Measurements from ENCODE around the gene KCND2.

The KCND2 gene

DNA sequence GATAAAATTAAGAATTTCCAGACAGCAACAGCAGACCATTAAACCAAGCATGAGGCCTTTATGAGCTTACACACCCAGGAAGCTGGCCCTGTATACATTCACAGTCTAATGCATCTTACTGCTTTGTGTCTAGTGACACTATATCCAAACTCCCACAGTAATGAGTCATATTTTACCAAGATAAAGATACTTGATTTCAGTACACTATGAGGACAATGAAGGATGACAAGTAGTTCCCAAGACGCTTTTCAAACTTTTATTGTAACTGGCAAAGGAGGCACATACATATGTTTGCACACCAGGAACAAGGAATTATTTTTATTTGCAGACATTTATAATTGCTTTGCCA, 437.0 kb downstream of the KCND2 start:
- no peak for DNase-seq

DNA sequence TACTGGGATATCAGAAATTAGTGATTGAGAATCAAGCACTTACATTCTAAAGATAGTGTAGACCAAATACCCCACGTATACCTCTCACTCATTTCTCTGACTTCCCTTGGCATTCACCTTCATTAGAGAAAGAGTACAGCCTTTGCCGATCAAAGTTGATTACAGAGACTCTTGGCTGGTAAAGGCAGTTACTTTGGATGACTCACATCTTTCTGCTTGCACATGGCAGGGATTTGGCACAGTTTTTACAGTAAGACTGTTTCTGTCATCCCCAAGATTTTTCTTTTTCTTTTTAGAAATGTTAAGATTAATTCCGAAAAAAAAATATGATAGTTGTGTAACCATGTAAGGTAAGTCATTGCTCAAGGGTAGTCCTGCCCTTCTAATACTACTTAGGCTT, 442.0 kb downstream of the KCND2 start:
- DNase-seq: no peak

DNA sequence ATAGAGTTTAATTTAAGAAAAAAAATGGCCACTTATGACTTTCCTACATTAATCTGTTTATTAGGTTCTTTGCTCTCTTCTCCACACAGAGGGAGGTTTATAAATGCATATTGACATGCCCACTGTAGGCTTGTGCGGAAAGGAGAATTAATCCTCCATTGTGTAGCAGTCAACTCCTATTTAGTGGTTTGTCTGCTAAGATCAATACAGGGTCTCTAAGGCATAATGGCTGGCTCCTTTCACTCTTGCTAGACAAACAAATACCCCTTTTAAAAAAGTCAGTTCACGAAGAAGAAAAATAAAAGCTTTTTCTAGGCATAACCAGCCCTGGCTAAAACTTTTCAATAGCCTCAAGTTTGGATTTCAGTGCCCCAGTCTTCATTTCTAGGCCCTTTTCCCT, 443.3 kb downstream of the KCND2 start:
- DNase-seq: no peak

DNA sequence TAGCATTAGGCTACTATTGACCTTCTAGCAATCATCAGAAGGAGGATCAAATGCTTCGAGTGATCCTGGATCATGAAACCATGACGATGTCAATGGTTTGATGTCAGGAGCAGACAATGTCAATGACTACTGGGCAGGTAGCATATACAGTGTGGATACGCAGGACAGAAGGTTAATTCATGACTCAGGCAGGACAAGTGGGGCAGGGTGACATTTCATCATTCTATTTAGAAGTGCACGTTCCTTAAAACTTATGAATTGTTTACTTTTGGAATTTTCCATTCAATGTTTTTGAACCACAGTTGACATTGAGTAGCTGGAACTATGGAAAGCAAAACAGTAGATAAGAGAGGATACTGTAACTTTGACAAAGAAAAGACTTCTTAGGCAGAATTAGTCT, 444.2 kb downstream of the KCND2 start:
- no peak for DNase-seq

DNA sequence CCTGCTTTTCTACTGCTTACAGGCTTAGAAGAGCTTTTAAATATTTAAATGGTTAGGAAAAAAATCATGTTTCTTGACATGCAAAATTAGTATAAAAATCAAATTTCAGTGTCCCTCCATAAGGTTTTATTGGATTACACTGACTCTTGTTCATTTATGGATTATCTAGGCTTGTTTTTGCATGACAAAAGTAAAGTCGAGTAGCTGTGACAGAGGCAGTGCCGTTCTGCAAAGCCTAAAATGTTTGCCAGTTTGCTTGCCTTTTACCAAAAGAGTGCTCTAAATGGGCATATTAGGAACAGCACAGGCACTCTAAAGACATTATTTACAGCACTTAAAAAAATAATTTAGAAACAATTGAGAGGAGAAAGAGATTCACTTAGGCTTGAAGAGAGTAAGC, 445.4 kb downstream of the KCND2 start:
- no peak for DNase-seq

DNA sequence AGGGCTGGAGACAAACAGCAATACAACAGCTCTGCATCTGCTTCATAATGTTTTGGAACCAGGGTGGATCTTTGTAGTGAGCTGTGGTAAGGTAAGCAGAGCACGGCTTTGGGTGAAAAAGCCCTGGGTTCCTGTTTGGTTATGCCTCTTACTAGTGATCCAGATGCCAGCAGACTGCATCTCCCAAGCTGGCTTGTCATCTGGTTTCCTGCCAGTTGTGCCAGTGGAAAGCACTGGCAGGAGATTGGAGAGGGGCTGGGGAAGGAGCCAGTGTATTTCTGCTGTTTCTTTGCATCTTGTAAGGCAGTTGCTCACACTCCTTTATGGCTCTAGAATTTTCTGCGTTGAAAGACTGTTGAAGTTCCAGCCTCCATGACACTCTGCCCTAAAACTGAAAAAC, 447.3 kb downstream of the KCND2 start:
- DNase-seq: no peak

DNA sequence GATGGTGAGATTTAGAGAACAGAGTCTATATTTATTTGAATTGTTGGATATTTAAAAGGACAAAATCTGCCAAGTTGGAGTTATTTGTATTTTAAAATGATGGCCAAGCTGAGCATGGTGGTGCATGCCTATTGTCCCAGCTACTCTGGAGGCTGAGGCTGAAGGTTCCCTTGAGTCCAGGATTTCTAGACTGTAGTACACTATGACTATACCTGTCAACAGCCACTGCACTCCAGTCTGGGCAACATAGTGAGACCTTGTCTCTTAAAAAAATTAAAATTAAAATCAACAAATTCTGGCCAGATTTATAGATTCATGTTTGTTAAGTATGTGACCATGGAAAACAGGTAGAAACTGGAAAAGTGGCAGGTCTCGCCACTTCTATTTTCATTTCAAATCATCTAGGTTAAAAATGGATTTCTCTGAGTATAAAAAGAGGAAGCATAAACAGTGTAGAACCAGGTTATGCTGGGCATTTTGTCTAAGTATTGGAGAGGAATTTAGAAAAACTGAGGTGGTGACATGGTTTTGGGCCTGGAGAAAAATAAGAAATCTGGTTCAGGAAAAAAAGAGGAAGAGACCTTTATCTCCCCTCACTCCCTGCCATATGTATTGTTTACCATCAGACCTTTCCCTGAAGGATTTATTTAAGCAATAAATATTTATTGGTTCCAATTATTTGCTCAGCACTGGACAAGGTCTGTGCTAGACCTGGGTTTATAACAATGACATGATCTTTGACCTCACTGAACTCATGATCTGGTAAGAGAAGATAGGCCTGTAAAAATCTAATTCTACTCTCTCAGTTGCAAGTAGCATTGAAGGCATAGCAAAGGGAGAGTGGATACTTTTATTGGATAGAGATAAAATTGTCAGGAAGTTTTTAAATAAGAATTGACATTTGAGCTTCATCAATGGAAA, 450.8 kb downstream of the KCND2 start:
- no peak for DNase-seq

DNA sequence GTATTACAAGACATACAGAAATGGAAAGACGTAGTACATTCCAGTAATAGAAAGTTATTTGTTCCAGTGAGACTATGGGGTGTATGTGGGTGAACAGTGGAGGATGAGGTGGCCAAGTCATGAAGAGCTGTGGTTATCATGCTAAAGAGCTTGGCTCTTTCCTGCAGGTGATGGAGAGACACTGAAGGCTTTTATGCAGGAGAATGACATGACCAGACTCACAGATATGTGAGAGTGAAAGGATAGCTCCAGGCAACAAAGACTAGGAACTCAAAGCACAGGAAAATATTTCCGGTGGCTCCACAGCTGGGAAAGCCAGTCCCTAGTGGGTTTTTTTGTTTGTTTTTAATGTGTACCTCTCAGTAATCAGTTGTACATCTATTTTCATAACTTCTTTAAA, 451.5 kb downstream of the KCND2 start:
- DNase-seq: no peak

DNA sequence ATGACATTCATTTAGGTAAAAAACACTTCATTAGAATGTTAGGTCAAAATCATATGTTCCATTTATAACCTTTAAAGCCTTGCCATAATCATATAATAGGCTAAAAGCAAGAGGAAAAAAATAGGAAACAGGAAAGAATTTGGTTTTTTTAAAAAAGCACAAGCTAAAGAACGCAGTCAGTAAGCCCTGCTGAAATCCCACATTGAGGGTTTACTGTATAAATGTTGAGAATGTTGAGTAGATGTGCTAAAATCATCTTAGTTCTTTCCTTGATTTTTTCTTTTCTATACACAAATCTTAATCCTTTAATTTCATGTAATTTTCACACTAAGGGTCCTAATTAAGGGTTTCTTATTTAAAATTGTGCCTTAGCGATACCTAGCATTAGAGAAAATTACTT, 452.0 kb downstream of the KCND2 start:
- no peak for DNase-seq

DNA sequence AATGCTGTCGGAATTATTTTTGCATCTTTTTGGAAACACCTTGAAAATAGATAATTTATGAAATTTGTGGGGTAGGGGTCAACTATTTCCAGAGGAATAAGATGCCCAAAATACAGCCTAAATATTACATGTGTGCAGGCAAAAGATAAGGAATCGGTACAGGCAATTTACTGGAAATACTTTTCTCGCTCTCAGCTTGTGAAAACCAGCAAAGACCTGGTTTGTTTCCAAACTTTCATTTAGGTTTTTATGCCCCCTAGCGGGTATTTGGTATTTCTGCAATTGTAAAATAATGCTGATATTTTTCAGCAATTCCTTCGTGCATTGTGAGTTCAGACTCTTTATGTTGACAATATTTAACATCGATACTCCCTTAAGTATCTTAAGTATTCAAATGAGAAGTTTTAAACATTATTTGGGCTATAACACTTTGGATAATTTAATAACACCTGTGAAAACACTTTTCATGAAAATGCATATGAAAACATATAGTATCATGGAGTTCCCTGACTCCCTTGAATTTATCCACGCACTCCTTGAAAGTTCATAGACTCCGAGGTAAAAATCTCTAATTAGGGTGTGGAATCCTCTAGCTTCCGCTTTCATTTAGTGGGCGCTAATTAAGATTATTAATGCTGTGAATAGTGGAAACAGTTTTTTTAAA, 452.5 kb downstream of the KCND2 start:
- DNase-seq: no peak

DNA sequence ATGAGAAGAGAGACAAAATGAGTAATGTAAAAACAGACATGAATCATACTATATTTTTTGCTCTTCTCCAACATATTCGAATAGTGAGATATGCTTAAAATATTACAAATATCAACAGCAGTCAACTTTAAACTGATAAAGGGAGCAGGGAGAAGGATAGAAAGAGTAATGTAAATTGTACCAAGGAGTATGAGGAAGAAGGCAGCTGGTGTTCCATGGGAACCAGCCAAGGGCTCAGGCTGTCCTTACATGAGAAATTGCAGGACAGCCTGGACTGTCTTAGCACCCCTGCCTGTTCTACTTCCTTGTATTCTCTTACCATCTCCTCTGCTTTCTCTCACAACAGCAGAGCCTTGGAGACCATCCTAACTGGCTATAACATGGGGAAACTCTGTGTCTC, 456.3 kb downstream of the KCND2 start:
- DNase-seq: no peak

DNA sequence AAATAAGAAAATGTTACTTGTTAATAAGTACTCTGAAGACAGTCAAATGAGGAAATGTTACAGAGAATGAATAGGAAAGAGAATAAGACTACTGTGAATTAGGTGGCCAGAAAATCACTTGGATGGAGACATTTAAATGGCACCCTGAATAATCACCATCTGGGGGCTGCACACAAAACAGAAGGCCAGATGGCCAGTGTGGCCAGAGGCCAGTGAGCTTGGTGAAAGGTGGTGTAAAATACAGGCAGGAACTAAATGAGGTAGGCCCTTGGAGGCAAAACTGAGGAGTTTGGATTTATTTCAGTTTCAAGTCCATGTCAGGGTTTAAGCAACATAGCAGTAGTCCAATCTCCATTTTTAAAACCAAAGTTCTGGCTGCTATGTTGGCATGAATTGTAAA, 458.3 kb downstream of the KCND2 start:
- DNase-seq: no peak

DNA sequence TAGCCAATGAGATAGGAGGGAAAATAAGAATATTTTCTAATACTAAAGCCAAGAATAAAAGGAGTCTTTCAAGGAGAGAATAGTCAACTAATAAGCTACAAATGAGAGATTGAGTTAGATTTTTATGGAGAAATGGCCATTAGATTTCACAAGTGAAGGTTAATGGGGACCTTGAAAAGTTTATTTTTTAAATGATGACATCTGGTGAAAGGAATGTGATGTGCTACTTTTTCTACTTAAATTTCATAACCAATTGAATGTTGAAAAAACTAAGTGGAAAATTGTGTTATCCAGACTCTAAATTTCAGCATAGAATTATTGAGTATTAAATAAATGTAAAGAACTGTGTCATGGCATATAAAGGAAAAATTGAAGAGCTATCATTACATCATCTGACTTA, 459.3 kb downstream of the KCND2 start:
- no peak for DNase-seq

DNA sequence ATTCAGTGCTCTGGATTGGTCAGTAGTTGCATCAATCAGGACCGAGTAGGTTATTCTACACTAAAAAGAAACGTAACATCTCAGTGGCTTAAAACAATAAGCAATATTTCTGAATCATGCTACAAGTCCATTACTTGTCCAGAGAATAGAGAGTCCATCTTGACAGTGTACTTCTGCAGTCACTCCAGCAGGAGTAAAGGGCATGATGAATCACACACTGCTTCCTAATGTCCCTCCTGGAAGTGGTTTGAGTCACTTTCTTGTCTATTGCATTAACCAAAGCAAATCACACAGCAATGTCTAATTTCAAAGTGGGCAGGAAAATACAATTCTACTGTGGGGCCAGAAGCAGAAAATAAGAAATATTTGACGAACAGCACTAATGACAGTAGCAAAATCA, 460.2 kb downstream of the KCND2 start:
- DNase-seq: no peak

DNA sequence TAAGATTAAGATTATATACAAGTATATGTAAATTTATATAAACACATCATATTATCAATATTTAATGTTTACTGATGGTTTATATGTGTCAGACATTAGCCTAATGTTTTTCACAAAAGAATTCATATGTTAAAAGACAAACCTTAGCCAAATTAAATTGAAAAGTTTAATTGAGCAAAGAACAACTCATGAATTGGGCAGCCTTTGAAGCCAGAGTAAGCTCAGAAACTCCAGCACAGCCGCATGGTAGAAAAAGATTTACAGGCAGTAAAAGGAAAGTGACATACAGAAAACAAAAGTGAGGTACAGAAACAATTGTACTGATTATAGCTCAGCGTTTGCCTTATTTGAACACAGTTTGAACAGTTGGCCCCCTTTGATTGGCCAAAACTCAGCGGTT, 460.9 kb downstream of the KCND2 start:
- DNase-seq: no peak

DNA sequence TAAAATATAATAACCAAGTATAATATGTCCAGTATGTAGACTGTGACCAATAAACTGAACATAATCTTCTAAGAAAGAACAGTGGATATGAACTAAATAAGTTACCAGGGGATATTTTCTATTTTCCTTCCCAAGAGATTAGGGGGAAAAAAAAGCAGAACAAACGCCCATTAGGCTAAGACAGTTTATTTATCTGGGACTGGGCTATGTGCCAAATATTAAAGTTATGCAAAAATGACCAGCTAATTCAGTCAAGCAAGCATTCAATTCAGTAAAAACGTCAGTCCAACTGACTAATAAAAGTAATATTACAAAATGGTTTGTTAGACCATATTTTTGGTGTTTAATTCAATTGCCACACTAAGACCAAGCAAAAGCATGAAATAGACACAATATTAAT, 462.8 kb downstream of the KCND2 start:
- no peak for DNase-seq

DNA sequence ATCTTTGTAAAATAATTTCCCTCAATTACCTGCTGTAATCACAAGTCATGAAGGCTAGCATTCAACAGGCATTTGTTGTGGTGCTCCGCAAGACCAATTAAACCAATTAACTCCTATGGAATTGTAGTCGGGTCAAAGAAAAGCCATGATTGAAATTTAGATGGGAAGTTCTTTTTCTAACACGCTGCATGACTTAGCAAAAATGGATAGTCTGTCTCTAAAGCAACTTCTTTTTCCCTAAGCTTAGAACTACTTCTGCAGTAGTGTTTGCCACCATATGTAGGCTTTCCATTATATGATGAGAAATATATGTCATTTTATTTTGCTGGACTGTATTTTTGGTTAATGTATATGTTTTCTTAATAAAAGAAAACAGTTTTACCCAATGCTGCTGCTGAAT, 465.8 kb downstream of the KCND2 start:
- no peak for DNase-seq

DNA sequence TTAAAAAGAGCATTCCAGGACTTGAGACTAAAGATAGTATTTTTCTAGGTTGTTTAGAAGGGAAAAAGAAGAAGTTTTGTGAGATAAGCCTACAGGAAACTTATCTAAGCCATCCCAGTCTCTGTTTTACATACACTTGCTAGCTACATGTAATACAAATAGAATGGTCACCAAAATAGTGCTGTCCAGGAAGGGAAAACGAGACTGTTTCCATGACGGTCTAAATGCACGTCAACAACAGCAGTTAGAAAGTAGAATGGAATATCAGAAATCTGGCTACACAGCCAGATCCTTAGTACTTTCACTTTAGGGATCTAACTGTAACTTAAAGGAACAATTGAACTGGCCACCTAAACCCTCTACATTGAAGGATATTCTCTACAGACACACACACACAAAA, 467.4 kb downstream of the KCND2 start:
- DNase-seq: no peak

DNA sequence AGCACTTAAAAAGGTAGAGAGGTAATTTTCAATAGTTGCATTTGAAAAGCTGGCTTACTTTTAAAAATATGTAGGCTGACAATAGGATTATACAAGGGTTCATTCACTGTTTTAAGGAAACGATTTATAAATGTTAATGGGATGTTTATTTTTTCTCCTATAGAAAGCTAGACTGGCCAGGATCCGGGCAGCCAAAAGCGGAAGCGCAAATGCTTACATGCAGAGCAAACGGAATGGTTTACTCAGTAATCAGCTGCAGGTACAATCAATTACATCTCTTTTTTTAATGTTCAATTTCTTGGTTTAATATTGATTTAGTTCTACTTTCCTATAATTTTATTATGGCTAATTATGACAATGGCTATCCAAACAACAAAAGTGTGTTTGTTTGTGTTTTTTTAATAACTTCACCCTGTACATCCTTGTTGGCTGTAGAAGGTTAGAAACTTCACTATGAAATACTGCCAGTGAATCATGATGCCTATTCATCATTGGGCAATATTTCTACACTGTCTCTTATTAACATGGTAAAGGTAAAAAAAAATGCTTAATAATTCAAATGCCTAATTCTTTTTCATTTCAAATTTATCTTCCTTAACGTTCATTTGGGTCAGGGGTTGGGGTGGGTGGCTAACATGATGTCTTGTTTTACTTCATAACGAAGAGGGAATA, 468.5 kb downstream of the KCND2 start:
- DNase-seq: no peak

DNA sequence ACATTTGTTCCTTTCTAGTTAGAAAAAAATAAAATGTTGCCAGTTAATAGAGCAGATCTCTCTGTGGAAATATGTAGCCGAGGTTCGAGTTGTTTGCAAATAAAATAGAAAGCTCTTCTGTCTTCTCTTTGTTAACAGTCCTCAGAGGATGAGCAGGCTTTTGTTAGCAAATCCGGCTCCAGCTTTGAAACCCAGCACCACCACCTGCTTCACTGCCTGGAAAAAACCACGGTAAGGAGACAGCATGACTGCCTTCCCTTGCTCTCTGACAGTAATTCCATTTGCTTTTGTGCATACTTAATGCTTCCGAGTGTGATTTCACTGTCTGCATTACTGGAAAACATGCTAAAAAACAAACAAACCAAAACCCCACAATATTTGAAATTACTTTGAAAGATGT, 469.4 kb downstream of the KCND2 start:
- DNase-seq: no peak

DNA sequence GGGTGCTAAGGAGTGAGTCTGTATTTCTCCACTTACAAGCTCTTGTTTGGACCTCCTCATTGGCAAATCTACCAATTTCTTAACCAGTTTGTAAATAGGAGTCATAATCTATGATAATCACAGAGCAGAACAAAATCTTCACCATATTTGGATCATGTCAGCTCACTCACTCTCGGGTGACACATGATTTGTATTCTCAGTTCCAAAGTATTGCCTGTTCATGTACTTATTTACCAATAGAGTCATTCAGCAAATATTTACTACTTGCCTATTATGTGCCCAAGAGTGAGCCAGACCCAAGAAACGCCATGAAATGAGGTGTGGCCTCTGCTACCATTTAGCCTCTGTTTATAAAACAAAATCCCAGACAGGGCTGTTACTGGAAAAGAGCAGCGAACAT, 470.2 kb downstream of the KCND2 start:
- DNase-seq: no peak

DNA sequence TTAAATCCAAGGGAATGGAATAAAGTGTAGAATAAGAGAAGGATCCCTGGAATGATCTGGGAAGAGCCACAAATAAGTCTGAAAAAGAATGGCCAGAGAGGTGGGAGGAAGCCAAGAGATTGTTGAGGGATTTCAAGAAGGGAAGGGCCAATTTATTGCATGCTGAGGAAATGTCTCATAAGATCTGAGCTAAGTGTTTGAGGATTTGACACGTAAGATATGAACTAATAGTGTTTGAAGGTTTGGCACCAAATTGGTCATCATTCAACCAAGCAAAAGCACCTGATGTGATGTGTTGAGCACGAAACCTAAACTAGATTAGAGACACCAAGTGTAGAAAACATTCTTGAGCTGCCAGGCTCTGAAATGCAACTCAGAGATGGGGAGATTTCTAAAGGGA, 487.1 kb downstream of the KCND2 start:
- no peak for DNase-seq

DNA sequence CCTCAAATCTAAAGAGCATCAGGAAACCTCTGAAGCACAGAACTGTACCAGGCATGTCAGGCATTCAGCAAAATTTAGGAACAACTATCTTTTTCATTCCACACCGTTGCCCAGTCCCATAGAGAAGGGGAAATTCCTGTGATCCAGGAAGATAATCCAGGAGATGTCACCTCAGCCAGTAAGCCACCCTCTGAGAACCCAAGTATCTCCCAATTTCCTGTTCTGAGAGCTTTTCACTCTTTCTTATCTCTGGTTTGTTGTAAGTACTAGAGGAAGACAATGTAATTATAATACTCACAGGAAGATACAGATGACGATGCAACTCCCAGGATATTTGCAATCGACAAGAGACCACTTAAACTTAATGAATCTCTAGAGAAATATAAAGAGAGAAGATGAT, 487.9 kb downstream of the KCND2 start:
- DNase-seq: no peak

DNA sequence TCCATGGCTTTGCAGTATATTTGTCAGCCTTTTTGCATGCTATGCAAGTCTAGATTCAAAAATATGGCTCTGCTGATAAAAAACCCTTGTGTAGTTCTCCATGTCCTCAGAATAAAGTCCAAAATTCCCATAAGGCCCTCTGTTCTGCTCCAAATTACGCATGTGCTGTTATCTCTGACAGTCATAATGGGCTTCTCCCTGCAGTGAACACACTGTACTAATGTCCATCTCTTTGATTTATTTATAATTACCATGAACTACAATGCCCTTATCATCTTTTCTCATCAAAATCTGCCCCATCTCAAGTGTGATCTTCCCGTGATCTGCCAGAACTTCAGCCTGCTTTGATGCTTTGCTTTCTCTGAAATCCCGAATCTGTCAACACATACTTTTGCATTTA, 497.2 kb downstream of the KCND2 start:
- DNase-seq: no peak
